Measurements from ENCODE around the gene MOB3C. TPM values are rescaled to one million over a fixed set of nuclear protein-coding genes. Genes with fewer than 3 reads are reported as not detected.

The MOB3C gene
- total and polyA plus RNA-seq, 10 of the 15 experiments (the other 5 are each of a cell fraction or from before 2014, with no cell fraction given) = 1.0 to 16.0 (median 9.4) TPM

- TF ChIP-seq SKIL (IDR thresholded peaks at IDR 0.05; ENCODE audit: low read depth, poor library complexity, severe bottlenecking) = no peak
- no peak for TF ChIP-seq BHLHE40 (IDR thresholded peaks at IDR 0.05; ENCODE audit: borderline replicate concordance in 1 of 2, low read depth in 2 of 2, low read length in 1 of 2)
- no peak for TF ChIP-seq SMARCA5 (IDR thresholded peaks at IDR 0.05)
- TF ChIP-seq, protein P1, sequence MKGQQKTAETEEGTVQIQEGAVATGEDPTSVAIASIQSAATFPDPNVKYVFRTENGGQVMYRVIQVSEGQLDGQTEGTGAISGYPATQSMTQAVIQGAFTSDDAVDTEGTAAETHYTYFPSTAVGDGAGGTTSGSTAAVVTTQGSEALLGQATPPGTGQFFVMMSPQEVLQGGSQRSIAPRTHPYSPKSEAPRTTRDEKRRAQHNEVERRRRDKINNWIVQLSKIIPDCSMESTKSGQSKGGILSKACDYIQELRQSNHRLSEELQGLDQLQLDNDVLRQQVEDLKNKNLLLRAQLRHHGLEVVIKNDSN (IDR thresholded peaks at IDR 0.05; ENCODE audit: borderline replicate concordance, extremely low read length, insufficient read depth, low read depth, low read length) = no peak
- no peak for TF ChIP-seq EZH2 (IDR thresholded peaks at IDR 0.05; ENCODE audit: borderline replicate concordance, control insufficient read depth, low read depth, low read length)
- TF ChIP-seq ZNF24 (IDR thresholded peaks at IDR 0.05) = no peak
- no peak for TF ChIP-seq WRNIP1 (IDR thresholded peaks at IDR 0.05; ENCODE audit: borderline replicate concordance, low read depth, low read length)
- TF ChIP-seq NFIC (IDR thresholded peaks at IDR 0.05; ENCODE audit: low read depth, low read length) = no peak
- TF ChIP-seq SREBF1 (IDR thresholded peaks at IDR 0.05; ENCODE audit: low read length) = no peak
Observed at GRCh38 chr1:46601257-46602007, 15.2 kb downstream of the MOB3C start (continued).
